Measurements from ENCODE around the gene FABP2. TPM values are rescaled to one million over a fixed set of nuclear protein-coding genes. Genes with fewer than 3 reads are reported as not detected.
"Not testable (repeated sequence)": the region's sequence is repeated elsewhere in the genome, so short reads cannot be mapped to it uniquely, and the experiment has no call there.

Gene FABP2
- total RNA-seq: not detected
- not detected for total RNA-seq (2013)

DNA sequence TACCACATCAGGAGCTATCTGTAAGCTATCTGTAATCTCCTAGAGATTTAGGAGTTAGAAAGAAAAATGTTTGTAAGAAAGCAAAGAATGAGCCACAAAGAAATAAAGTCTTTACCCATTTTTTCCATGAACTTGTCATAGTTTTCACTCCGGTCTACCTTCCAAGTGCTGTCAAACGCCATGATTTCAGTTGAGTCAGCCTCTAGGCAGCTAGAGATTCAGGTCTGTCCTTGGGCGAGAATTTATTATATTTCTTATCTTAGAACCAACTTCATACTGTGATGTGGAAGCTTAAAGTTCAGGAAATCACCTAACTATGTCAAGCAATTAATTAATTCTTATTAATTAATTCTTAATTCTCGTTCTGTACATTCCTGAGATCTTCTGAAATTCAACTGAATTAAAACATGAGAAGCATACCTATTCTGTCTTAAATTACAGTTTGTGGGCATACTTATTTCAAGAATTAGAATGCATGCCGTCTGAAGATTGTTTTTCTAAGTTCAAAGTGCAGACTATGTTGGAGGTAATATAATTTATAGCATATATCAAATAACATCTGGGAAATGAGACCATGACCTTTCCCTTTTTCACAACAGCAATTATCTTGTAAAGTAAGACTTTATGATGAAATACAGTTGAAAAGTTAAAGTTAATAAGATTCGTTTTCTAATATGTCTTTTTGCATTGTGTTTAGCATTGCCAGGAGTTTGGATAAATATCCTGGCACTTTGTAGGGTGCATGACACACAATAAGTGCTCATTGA, at the start of gene FABP2:
Gene FABP2 (minus strand): TSS at position 218 of the 767 bp plus-strand sequence. CDS start 36 bp downstream, at position 182.
- Mint-ChIP-seq H3K9me3 (no peaks in the 10 kb centered on the region), H3K27me3 (ENCODE audit: low read depth in 2 of 2) (peaks cover 8 to 20% of the 10 kb centered on the region in 2 donors), H3K36me3 (no peaks in the 10 kb centered on the region), H3K27ac (no peak within 1 kb of the TSS), H3K4me1 (no peaks in the 10 kb centered on the region), H3K4me3 (no peak within 1 kb of the TSS)
- Histone ChIP-seq H3K9me3 (ENCODE audit: control insufficient read depth, insufficient read depth, low read length) (no peaks in the 10 kb centered on the region), H3K27me3 (ENCODE audit: control insufficient read depth, insufficient read depth, low read length) (peaks cover 3% of the 10 kb centered on the region), H3K4me3 (ENCODE audit: low read length) (no peak within 1 kb of the TSS), H3K4me1 (ENCODE audit: control insufficient read depth, insufficient read depth, low read length) (no peaks in the 10 kb centered on the region), H3K27ac (ENCODE audit: low read length) (no peak within 1 kb of the TSS), H3K36me3 (ENCODE audit: control insufficient read depth, insufficient read depth, low read length) (no peaks in the 10 kb centered on the region)
- 87% methylated on average over 5 of the region's 6 CpGs for WGBS (ENCODE audit: insufficient coverage)
- ATAC-seq: no peak
- TF ChIP-seq, protein P1, sequence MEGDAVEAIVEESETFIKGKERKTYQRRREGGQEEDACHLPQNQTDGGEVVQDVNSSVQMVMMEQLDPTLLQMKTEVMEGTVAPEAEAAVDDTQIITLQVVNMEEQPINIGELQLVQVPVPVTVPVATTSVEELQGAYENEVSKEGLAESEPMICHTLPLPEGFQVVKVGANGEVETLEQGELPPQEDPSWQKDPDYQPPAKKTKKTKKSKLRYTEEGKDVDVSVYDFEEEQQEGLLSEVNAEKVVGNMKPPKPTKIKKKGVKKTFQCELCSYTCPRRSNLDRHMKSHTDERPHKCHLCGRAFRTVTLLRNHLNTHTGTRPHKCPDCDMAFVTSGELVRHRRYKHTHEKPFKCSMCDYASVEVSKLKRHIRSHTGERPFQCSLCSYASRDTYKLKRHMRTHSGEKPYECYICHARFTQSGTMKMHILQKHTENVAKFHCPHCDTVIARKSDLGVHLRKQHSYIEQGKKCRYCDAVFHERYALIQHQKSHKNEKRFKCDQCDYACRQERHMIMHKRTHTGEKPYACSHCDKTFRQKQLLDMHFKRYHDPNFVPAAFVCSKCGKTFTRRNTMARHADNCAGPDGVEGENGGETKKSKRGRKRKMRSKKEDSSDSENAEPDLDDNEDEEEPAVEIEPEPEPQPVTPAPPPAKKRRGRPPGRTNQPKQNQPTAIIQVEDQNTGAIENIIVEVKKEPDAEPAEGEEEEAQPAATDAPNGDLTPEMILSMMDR (IDR thresholded peaks at IDR 0.05): no peak
- intact Hi-C loops (cut with micrococcal nuclease): no loop called here
- no peak for DNase-seq

DNA sequence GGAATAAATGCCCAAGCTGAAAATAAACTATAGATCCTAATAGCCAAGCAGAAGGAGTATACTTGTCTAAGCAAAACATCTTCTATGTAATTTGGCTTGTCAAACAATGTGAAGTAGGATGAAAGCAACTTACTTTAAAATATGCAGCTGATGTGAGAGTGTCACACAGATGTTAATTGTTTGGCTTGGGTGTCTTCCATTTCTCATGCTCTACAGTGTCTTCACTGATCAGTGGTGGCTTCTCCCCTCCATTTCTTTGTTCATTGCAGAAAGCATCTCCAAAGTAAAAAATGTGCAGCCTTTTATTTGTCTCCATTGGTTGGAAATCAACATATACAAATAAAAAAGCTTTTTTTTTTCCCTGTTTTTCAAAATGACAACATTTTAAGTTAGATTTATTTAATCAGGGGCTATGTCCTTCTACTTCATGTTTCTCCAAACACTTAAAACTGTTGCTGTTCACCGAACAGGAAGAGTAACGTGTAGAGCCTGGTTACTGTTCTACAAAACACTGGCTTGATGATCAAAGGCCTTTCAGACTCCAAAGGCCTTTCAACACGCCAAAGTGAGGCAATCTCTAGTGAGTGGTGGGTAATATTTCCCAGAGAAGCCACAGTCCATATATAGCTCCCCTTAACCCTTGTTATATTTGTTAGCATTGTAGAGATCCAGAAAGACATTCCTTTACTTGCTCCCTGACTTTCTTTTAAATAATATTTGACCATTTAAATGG, 49.2 kb upstream of the FABP2 start:
- peak in 1 of 2 donors; percentile 18 for DNase-seq
- H3K27ac ChIP-seq (ENCODE audit: low read length); H3K27ac Mint-ChIP-seq; ATAC-seq; H3K36me3 ChIP-seq (ENCODE audit: control insufficient read depth, insufficient read depth, low read length); H3K9me3 Mint-ChIP-seq; H3K36me3 Mint-ChIP-seq; H3K4me3 ChIP-seq (ENCODE audit: low read length); H3K4me3 Mint-ChIP-seq; H3K9me3 ChIP-seq (ENCODE audit: control insufficient read depth, insufficient read depth, low read length); H3K27me3 Mint-ChIP-seq (ENCODE audit: low read depth in 2 of 2); intact Hi-C loops (cut with micrococcal nuclease); H3K4me1 ChIP-seq (ENCODE audit: control insufficient read depth, insufficient read depth, low read length); H3K27me3 ChIP-seq (ENCODE audit: control insufficient read depth, insufficient read depth, low read length): not testable (repeated sequence)
- no CpG with 5 or more reads among the region's 3 CpGs for WGBS (ENCODE audit: insufficient coverage)
- H3K4me1 Mint-ChIP-seq: peaks cover 6 to 11% of the 10 kb centered on the region in 2 donors

DNA sequence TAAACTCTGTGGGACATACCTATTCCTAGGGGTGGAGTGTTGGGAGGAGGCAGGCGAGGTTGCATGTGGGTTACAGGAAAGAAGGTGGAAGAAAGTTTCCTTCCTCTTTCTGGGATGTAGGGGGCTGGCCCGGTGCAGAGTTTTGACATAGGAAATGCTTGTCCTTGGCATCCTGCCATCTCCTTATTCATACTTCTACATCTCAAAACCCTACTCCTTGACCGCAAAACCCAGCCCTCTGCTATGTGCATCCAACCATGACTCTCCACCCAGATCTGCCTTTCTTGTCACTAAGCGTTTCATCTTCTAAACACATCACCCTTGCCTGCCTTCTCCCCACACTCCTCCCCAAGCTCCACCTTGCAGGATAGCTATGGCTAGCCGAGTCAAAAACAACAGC, 48.5 kb upstream of the FABP2 start:
- H3K27ac Mint-ChIP-seq; H3K27ac ChIP-seq (ENCODE audit: low read length); H3K36me3 ChIP-seq (ENCODE audit: control insufficient read depth, insufficient read depth, low read length); H3K36me3 Mint-ChIP-seq; H3K9me3 Mint-ChIP-seq; intact Hi-C loops (cut with micrococcal nuclease); H3K27me3 ChIP-seq (ENCODE audit: control insufficient read depth, insufficient read depth, low read length); H3K4me3 Mint-ChIP-seq; H3K4me3 ChIP-seq (ENCODE audit: low read length); H3K4me1 ChIP-seq (ENCODE audit: control insufficient read depth, insufficient read depth, low read length); H3K27me3 Mint-ChIP-seq (ENCODE audit: low read depth in 2 of 2); H3K9me3 ChIP-seq (ENCODE audit: control insufficient read depth, insufficient read depth, low read length): not testable (repeated sequence)
- ATAC-seq (peak in 2 of 3 donors; percentile 63 to 80), DNase-seq (peak in 1 of 2 donors; percentile 89)
- peaks cover 6 to 11% of the 10 kb centered on the region in 2 donors for H3K4me1 Mint-ChIP-seq
- 11% methylated on average over 1 of the region's 5 CpGs for WGBS (ENCODE audit: insufficient coverage)

DNA sequence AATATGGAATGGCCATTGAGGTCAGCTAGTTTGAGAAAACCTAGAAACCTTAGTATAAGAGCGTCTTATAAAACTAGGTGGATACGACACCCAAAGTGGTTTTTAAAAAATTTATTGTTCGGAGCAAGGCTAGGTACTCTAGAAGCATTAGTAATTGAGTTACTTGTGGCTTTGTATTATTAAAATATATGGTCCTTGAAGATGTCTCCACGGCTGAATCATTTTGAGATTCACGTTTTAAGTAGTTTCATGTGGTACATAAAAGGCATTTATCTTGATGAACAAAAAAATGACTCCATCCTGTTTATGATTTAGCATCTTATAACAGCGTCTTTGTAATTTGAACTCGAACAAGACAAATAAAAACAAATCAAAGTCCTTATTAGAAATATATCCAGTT, 44.9 kb upstream of the FABP2 start:
- H3K4me1 ChIP-seq (ENCODE audit: control insufficient read depth, insufficient read depth, low read length); H3K27me3 ChIP-seq (ENCODE audit: control insufficient read depth, insufficient read depth, low read length); H3K9me3 Mint-ChIP-seq; H3K27ac Mint-ChIP-seq; H3K4me3 Mint-ChIP-seq; H3K27ac ChIP-seq (ENCODE audit: low read length); H3K9me3 ChIP-seq (ENCODE audit: control insufficient read depth, insufficient read depth, low read length); H3K4me3 ChIP-seq (ENCODE audit: low read length); H3K27me3 Mint-ChIP-seq (ENCODE audit: low read depth in 2 of 2); ATAC-seq; H3K36me3 Mint-ChIP-seq; H3K36me3 ChIP-seq (ENCODE audit: control insufficient read depth, insufficient read depth, low read length); intact Hi-C loops (cut with micrococcal nuclease): not testable (repeated sequence)
- 58% methylated on average over 5 of the region's 7 CpGs for WGBS (ENCODE audit: insufficient coverage)
- H3K4me1 Mint-ChIP-seq: peaks cover 6 to 11% of the 10 kb centered on the region in 2 donors
- peak in 1 of 2 donors; percentile 27 for DNase-seq

DNA sequence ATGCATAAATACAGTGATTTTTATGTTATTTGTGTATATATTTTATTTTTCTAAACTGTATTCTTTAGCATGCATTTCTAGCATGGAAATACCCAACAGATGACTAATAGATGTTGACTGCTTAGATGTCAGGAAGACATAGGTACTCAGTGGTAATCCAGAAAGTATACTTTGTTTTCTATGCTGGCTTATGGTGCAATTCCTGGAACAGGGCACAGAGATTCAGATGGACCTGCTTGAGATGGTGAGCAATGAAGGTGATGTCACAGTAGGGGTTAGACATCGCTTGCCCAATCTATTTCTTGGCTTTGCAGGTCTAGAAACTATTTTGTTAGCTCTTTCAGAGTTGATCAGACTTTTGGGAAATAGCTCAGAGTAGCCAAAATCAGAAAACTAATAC, 42.3 kb upstream of the FABP2 start:
- H3K27ac Mint-ChIP-seq; H3K9me3 ChIP-seq (ENCODE audit: control insufficient read depth, insufficient read depth, low read length); H3K4me3 Mint-ChIP-seq; H3K36me3 Mint-ChIP-seq; H3K27me3 Mint-ChIP-seq (ENCODE audit: low read depth in 2 of 2); H3K4me1 Mint-ChIP-seq; H3K27ac ChIP-seq (ENCODE audit: low read length); H3K9me3 Mint-ChIP-seq; ATAC-seq; H3K4me1 ChIP-seq (ENCODE audit: control insufficient read depth, insufficient read depth, low read length); intact Hi-C loops (cut with micrococcal nuclease); DNase-seq; H3K27me3 ChIP-seq (ENCODE audit: control insufficient read depth, insufficient read depth, low read length); H3K36me3 ChIP-seq (ENCODE audit: control insufficient read depth, insufficient read depth, low read length); H3K4me3 ChIP-seq (ENCODE audit: low read length): not testable (repeated sequence)
- 92% methylated on average over 1 of the region's 1 CpG for WGBS (ENCODE audit: insufficient coverage)

DNA sequence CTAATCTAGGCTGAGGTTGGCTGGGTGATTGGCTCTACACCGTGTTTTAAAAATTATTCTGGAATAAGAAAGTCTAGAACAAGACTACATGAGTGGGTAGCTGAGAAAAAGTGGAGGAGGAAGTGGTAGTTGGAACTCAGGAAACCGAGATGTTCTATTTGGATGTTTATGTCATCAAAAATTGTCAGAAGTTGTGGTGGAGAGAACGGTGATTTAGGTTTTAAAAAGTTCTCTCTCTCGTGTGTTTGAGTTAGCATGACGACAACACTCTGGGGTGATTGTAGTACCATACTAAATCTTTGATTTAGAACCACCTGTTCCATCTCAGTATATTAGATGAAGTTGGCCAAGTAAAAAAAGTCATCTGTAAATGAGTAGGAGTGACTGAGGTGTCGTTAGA, 41.4 kb upstream of the FABP2 start:
- H3K27ac ChIP-seq (ENCODE audit: low read length); H3K4me1 Mint-ChIP-seq; ATAC-seq; H3K4me1 ChIP-seq (ENCODE audit: control insufficient read depth, insufficient read depth, low read length); H3K36me3 ChIP-seq (ENCODE audit: control insufficient read depth, insufficient read depth, low read length); H3K9me3 Mint-ChIP-seq; H3K36me3 Mint-ChIP-seq; H3K9me3 ChIP-seq (ENCODE audit: control insufficient read depth, insufficient read depth, low read length); H3K4me3 ChIP-seq (ENCODE audit: low read length); H3K4me3 Mint-ChIP-seq; H3K27me3 ChIP-seq (ENCODE audit: control insufficient read depth, insufficient read depth, low read length); H3K27ac Mint-ChIP-seq; intact Hi-C loops (cut with micrococcal nuclease); H3K27me3 Mint-ChIP-seq (ENCODE audit: low read depth in 2 of 2): not testable (repeated sequence)
- 69% methylated on average over 4 of the region's 6 CpGs for WGBS (ENCODE audit: insufficient coverage)
- peak in 1 of 2 donors; percentile 25 for DNase-seq

DNA sequence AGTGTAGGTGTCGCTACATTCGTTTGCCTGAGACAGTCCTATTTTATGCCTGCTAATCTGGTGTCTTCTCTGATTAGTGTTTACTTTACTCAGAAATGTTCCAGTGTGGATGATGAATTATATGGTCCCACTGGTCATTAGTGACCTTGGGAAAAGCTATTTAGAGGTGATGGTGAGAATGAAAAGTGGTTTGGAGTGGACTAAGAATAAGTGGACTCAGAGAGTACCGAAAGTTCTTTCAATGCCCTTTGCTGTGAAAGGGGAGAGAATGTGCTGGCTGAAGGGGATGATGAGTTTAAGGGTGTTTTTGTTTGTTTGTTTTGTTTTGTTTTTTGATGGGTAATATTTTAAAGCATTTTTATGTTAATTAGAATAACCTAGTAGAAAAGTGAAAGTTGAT, 40.5 kb upstream of the FABP2 start:
- H3K4me1 Mint-ChIP-seq; DNase-seq; H3K27me3 Mint-ChIP-seq (ENCODE audit: low read depth in 2 of 2); H3K9me3 Mint-ChIP-seq; H3K4me3 ChIP-seq (ENCODE audit: low read length); H3K36me3 ChIP-seq (ENCODE audit: control insufficient read depth, insufficient read depth, low read length); H3K27ac ChIP-seq (ENCODE audit: low read length); ATAC-seq; intact Hi-C loops (cut with micrococcal nuclease); H3K27me3 ChIP-seq (ENCODE audit: control insufficient read depth, insufficient read depth, low read length); H3K27ac Mint-ChIP-seq; H3K4me3 Mint-ChIP-seq; H3K9me3 ChIP-seq (ENCODE audit: control insufficient read depth, insufficient read depth, low read length); H3K4me1 ChIP-seq (ENCODE audit: control insufficient read depth, insufficient read depth, low read length); H3K36me3 Mint-ChIP-seq: not testable (repeated sequence)
- WGBS (ENCODE audit: insufficient coverage): over 99% methylated on average over 3 of the region's 3 CpGs

Measured in natural killer cell (primary cell).